ENCODE data around the gene ABCB11.
"Not testable (repeated sequence)": the region's sequence is repeated elsewhere in the genome, so short reads cannot be mapped to it uniquely, and the experiment has no call there.

The ABCB11 gene

GRCh38 chr2:169041594-169041993 lies 10.5 kb upstream of the ABCB11 start:
- DNase-seq = no peak

- no peak for DNase-seq
Measured at GRCh38 chr2:169039702-169040101, 8.6 kb upstream of the ABCB11 start.

- no peak for DNase-seq
Measured at GRCh38 chr2:169038338-169038757, 7.2 kb upstream of the ABCB11 start.

GRCh38 chr2:169036736-169037440 lies 5.8 kb upstream of the ABCB11 start:
- no peak for DNase-seq

- DNase-seq = no peak
Measured at GRCh38 chr2:169035887-169036286, 4.8 kb upstream of the ABCB11 start.

GRCh38 chr2:169034984-169035544 lies 3.9 kb upstream of the ABCB11 start:
- no peak for DNase-seq

- no peak for DNase-seq
Measured at GRCh38 chr2:169034256-169034655, 3.1 kb upstream of the ABCB11 start.

- no peak for DNase-seq
Measured at GRCh38 chr2:169029341-169029740, 1.8 kb downstream of the ABCB11 start.

GRCh38 chr2:169027234-169027633 lies 3.9 kb downstream of the ABCB11 start:
- no peak for DNase-seq

- DNase-seq = no peak
Measured at GRCh38 chr2:169026056-169026455, 5.1 kb downstream of the ABCB11 start.

- no peak for DNase-seq
Measured at GRCh38 chr2:169023161-169023560, 8.0 kb downstream of the ABCB11 start.

GRCh38 chr2:169018390-169018789 lies 12.7 kb downstream of the ABCB11 start:
- no peak for DNase-seq

GRCh38 chr2:169015943-169016342 lies 15.2 kb downstream of the ABCB11 start:
- DNase-seq = no peak

GRCh38 chr2:169014780-169015179 lies 16.3 kb downstream of the ABCB11 start:
- no peak for DNase-seq

GRCh38 chr2:169013628-169014026 lies 17.5 kb downstream of the ABCB11 start:
- no peak for DNase-seq

- no peak for DNase-seq
Measured at GRCh38 chr2:169012812-169013627, 18.1 kb downstream of the ABCB11 start.

GRCh38 chr2:169012191-169012792 lies 18.8 kb downstream of the ABCB11 start:
- not testable (repeated sequence) for DNase-seq

GRCh38 chr2:169011698-169012097 lies 19.4 kb downstream of the ABCB11 start:
- no peak for DNase-seq

- no peak for DNase-seq
Measured at GRCh38 chr2:169010633-169011460, 20.3 kb downstream of the ABCB11 start.

- DNase-seq = no peak
Measured at GRCh38 chr2:169009865-169010579, 21.1 kb downstream of the ABCB11 start.

GRCh38 chr2:169007941-169008340 lies 23.2 kb downstream of the ABCB11 start:
- no peak for DNase-seq

GRCh38 chr2:169007356-169007755 lies 23.8 kb downstream of the ABCB11 start:
- DNase-seq = no peak

Measured in NCI-H526 treated with DMSO at 0.1 percent for 48 hours (cell line).